ENCODE results near the gene XPO6.
A peak's percentile ranks its signal among the peaks of the same experiment; 100 is the strongest.
"Not testable (repeated sequence)": the region's sequence is repeated elsewhere in the genome, so short reads cannot be mapped to it uniquely, and the experiment has no call there.

XPO6 gene

GRCh38 chr16:28211758-28212531, at the start of gene XPO6:
Gene XPO6, minus strand, starts transcription at chr16:28211965. Its CDS starts 597 bp downstream, at chr16:28211368.
- peak; percentile 99 for DNase-seq (ENCODE audit: low read depth in 1 of 2, low spot score in 1 of 2)

GRCh38 chr16:28260193-28260592, 48.4 kb upstream of the XPO6 start:
- no peak for DNase-seq (ENCODE audit: low read depth in 1 of 2, low spot score in 1 of 2)

- no peak for DNase-seq (ENCODE audit: low read depth in 1 of 2, low spot score in 1 of 2)
Measured at GRCh38 chr16:28259781-28260150, 48.0 kb upstream of the XPO6 start.

GRCh38 chr16:28259091-28259780, 47.5 kb upstream of the XPO6 start:
- no peak for DNase-seq (ENCODE audit: low read depth in 1 of 2, low spot score in 1 of 2)

- no peak for DNase-seq (ENCODE audit: low read depth in 1 of 2, low spot score in 1 of 2)
Measured at GRCh38 chr16:28258567-28258966, 46.8 kb upstream of the XPO6 start.

GRCh38 chr16:28257256-28257655, 45.5 kb upstream of the XPO6 start:
- no peak for DNase-seq (ENCODE audit: low read depth in 1 of 2, low spot score in 1 of 2)

- DNase-seq (ENCODE audit: low read depth in 1 of 2, low spot score in 1 of 2), result no peak
Measured at GRCh38 chr16:28255838-28256237, 44.1 kb upstream of the XPO6 start.

- no peak for DNase-seq (ENCODE audit: low read depth in 1 of 2, low spot score in 1 of 2)
Measured at GRCh38 chr16:28254158-28254557, 42.4 kb upstream of the XPO6 start.

- DNase-seq (ENCODE audit: low read depth in 1 of 2, low spot score in 1 of 2), result no peak
Measured at GRCh38 chr16:28250999-28251398, 39.2 kb upstream of the XPO6 start.

GRCh38 chr16:28249483-28249882, 37.7 kb upstream of the XPO6 start:
- DNase-seq (ENCODE audit: low read depth in 1 of 2, low spot score in 1 of 2), result not testable (repeated sequence)

GRCh38 chr16:28241924-28242323, 30.2 kb upstream of the XPO6 start:
- DNase-seq (ENCODE audit: low read depth in 1 of 2, low spot score in 1 of 2), result no peak

- no peak for DNase-seq (ENCODE audit: low read depth in 1 of 2, low spot score in 1 of 2)
Measured at GRCh38 chr16:28237754-28238357, 26.1 kb upstream of the XPO6 start.

- no peak for DNase-seq (ENCODE audit: low read depth in 1 of 2, low spot score in 1 of 2)
Measured at GRCh38 chr16:28231763-28232162, 20.0 kb upstream of the XPO6 start.

- not testable (repeated sequence) for DNase-seq (ENCODE audit: low read depth in 1 of 2, low spot score in 1 of 2)
Measured at GRCh38 chr16:28223909-28224308, 12.1 kb upstream of the XPO6 start.

GRCh38 chr16:28219777-28220176, 8.0 kb upstream of the XPO6 start:
- not testable (repeated sequence) for DNase-seq (ENCODE audit: low read depth in 1 of 2, low spot score in 1 of 2)

- DNase-seq (ENCODE audit: low read depth in 1 of 2, low spot score in 1 of 2), result no peak
Measured at GRCh38 chr16:28219282-28219681, 7.5 kb upstream of the XPO6 start.

GRCh38 chr16:28218109-28218508, 6.3 kb upstream of the XPO6 start:
- DNase-seq (ENCODE audit: low read depth in 1 of 2, low spot score in 1 of 2), result peak in 1 of 2 donors; percentile 46

- no peak for DNase-seq (ENCODE audit: low read depth in 1 of 2, low spot score in 1 of 2)
Measured at GRCh38 chr16:28217326-28217725, 5.6 kb upstream of the XPO6 start.

- no peak for DNase-seq (ENCODE audit: low read depth in 1 of 2, low spot score in 1 of 2)
Measured at GRCh38 chr16:28213396-28213795, 1.6 kb upstream of the XPO6 start.

- no peak for DNase-seq (ENCODE audit: low read depth in 1 of 2, low spot score in 1 of 2)
Measured at GRCh38 chr16:28212532-28212873, 738 bp upstream of the XPO6 start.

- peak; percentile 24 to 59 for DNase-seq (ENCODE audit: low read depth in 1 of 2, low spot score in 1 of 2)
Measured at GRCh38 chr16:28210979-28211588, 681 bp downstream of the XPO6 start.

GRCh38 chr16:28210264-28210663, 1.5 kb downstream of the XPO6 start:
- no peak for DNase-seq (ENCODE audit: low read depth in 1 of 2, low spot score in 1 of 2)

Data from activated T-helper 1 cell treated with anti-CD3 and anti-CD28 coated beads, Interleukin-2, amount 50 U/mL, for 16 hours (primary cell).